Activated naive CD4-positive, alpha-beta T cell treated with anti-CD3 and anti-CD28 coated beads, Interleukin-2, amount 50 U/mL, for 72 hours (primary cell): ENCODE measurements around the gene PSMD3. TPM values are rescaled to one million over a fixed set of nuclear protein-coding genes. Genes with fewer than 3 reads are reported as not detected.

ENCODE experiments used
- ATAC-seq, 2 donors: fragments of 150-1000 bp; cut with Tn5 transposase; 2 replicates each; pipeline ENCODE4 v1.10.0; 2021; ENCODE audit warnings: mild to moderate bottlenecking in 2 of 2, moderate library complexity in 2 of 2
- DNase-seq, 2 donors: peaks; one replicate each; pipeline ENCODE4 v3.0.0; 2021 to 2022; ENCODE audit warnings: low spot score in 2 of 2
- H3K27ac Mint-ChIP-seq, 2 donors: one replicate each; pipeline ENCODE4 v1.8.0; 2022; ENCODE audit warnings: mild to moderate bottlenecking in 2 of 2, mixed read lengths in 2 of 2
- H3K36me3 Mint-ChIP-seq, 2 donors: one replicate each; pipeline ENCODE4 v1.8.0; 2022; ENCODE audit warnings: mixed read lengths in 2 of 2
- H3K9me3 Mint-ChIP-seq, 2 donors: one replicate each; pipeline ENCODE4 v1.8.0; 2022; ENCODE audit warnings: mixed read lengths in 2 of 2
- total RNA-seq, 2 donors: library from RNA; stranded (reverse); gene quantifications; one replicate each; pipeline ENCODE4 v1.2.3, GENCODE V29; 2022

PSMD3 gene
- total RNA-seq, 2 donors from 2014 or later = 89.7 to 136 TPM

DNA sequence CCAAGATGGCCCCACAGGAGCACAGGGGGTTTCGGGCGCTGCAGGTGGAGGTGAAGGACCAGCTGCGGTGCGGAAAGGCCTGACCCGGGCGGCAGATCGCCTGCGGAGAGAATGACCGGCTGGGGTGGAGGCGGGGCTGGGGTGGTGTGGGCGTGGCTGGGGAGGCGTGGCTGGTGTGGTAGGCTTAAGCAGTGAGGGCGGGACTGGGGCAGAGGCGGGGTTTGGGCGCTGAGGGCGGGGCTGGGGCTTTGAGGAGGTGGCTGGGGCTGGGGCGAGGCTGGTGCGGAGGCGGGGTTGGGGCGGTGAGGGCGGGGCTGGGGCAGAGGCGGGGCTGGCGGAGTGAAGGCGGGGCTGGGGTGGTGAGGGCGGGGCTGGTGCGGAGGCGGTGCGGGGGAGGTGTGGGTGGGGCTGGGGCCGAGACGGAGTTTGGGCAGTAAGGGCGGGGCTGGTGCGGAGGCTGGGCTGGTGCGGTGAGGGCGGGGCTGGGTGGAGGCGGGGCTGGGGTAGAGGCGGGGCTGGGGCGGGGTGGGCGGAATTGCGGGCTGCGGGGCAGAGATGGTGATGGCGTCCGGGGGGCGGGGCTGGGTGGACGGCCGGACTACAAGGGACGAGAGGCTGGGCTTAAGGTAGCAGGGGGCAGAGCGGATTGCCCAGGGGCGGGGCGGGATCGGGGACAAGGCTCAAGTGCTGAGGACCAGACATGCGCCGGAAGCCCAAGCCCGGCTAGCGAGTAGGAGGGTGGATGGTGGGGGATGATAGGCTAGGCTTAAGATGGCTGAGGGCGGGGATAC is 27.7 kb upstream of the PSMD3 start:
- Mint-ChIP-seq H3K9me3 (no peaks in the 10 kb centered on the region), H3K27ac (peak overlapping the region; percentile 63 to 84), H3K36me3 (no peaks in the 10 kb centered on the region)
- ATAC-seq = peak; percentile 87
- DNase-seq = peak; percentile 83 to 88

GRCh38 chr17:39953471-39953888 is 27.1 kb upstream of the PSMD3 start:
- DNase-seq (no peak), ATAC-seq (no peak)
- no peaks in the 10 kb centered on the region for H3K36me3 Mint-ChIP-seq
- H3K27ac Mint-ChIP-seq = peak overlapping the region; percentile 63 to 84
- H3K9me3 Mint-ChIP-seq = no peaks in the 10 kb centered on the region

- Mint-ChIP-seq H3K27ac (no peak overlapping the region), H3K36me3 (no peaks in the 10 kb centered on the region), H3K9me3 (no peaks in the 10 kb centered on the region)
- DNase-seq (no peak), ATAC-seq (no peak)
Measured at GRCh38 chr17:39954876-39955275, 25.7 kb upstream of the PSMD3 start.

DNA sequence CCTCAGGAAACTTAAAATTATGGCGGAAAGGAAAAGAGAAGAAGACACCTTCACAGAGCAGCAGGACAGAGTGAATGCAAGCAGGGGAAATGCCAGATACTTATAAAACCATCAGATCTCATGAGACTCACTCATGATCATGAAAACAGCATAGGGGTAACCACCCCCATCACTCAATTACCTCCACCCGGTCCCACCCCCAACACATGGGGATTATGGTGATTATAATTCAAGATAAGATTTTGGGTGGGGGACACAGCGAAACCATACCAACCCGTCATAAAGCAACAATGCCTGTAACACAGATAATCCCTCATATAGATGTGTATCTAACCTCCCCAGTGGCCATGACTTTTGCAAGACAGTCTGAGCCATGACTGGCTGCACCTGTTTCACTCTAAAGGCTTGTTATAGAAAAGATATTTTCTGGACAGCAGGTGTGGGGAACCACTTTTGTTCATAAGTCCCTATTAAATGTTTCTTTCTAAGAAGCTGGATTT is 24.8 kb upstream of the PSMD3 start:
- DNase-seq = no peak
- H3K9me3 Mint-ChIP-seq = no peaks in the 10 kb centered on the region
- ATAC-seq = no peak
- H3K27ac Mint-ChIP-seq = peak overlapping the region in 1 of 2 donors; percentile 3
- no peaks in the 10 kb centered on the region for H3K36me3 Mint-ChIP-seq

DNA sequence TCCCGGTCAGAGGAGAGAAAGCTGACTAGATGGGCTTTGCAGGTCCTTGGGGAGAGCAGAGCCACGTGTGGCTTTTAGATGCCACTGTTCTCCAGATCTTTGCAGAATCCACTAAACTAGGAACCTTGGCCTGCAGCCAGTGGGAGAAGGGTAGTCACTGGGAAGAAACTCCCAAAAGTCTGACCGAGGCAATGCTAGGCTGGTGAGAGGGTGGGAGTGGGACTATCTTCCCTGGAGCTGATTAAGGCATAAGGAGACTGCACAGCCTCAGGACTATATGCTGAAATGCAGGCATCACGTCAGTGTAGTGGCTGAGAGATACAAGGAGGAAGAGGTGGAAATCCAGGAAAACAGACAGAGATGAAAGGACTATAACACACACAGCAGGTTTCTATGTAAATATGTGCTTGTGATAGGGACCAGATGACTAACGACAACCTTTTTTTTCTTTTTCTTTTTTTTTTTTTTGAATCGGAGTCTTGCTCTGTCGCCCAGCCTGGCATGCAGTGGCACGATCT is 20.0 kb upstream of the PSMD3 start:
- H3K27ac Mint-ChIP-seq = no peak overlapping the region
- ATAC-seq = no peak
- no peaks in the 10 kb centered on the region for H3K9me3 Mint-ChIP-seq
- H3K36me3 Mint-ChIP-seq = no peaks in the 10 kb centered on the region
- DNase-seq = no peak

GRCh38 chr17:39962642-39963220 is 17.9 kb upstream of the PSMD3 start, which contains the start of gene GSDMA:
Gene GSDMA, plus strand, starts transcription at chr17:39963004. Its CDS starts 2,684 bp downstream, at chr17:39965688.
- no peaks in the 10 kb centered on the region for H3K36me3 Mint-ChIP-seq
- peak within 1 kb of the TSS in 1 of 2 donors; percentile 52 for H3K27ac Mint-ChIP-seq
- ATAC-seq (no peak), DNase-seq (no peak)
- H3K9me3 Mint-ChIP-seq = no peaks in the 10 kb centered on the region

GRCh38 chr17:39963829-39964228 is 16.8 kb upstream of the PSMD3 start:
- DNase-seq (no peak), ATAC-seq (peak; percentile 48 to 61)
- H3K27ac Mint-ChIP-seq = peak overlapping the region in 1 of 2 donors; percentile 31
- H3K9me3 Mint-ChIP-seq = no peaks in the 10 kb centered on the region
- no peaks in the 10 kb centered on the region for H3K36me3 Mint-ChIP-seq

GRCh38 chr17:39965017-39965699 is 15.4 kb upstream of the PSMD3 start:
- no peaks in the 10 kb centered on the region for H3K9me3 Mint-ChIP-seq
- no peak for DNase-seq
- no peak overlapping the region for H3K27ac Mint-ChIP-seq
- no peak for ATAC-seq
- H3K36me3 Mint-ChIP-seq = no peaks in the 10 kb centered on the region

- no peaks in the 10 kb centered on the region for H3K9me3 Mint-ChIP-seq
- no peaks in the 10 kb centered on the region for H3K36me3 Mint-ChIP-seq
- H3K27ac Mint-ChIP-seq = no peak overlapping the region
- DNase-seq = no peak
- ATAC-seq = no peak
Measured at GRCh38 chr17:39966771-39967170, 13.8 kb upstream of the PSMD3 start.

DNA sequence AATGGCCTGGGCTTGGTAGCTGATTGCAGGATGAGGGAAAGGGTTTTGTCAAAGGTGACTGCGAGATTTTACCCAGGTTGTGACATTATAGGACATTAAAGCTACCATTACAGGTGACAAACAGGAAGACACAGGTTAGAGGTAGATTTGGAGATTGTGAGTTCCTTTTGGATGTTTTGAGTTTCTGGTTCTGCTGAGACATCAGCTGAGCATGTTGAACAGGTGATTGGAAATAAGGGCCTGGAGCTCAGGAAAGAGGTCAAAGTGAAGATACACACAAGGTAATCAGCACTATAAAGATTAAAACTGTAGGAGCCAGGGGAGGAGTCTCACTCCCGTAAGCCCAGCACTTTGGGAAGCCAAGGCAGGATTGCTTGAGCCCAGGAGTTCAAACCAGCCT is 11.8 kb upstream of the PSMD3 start:
- no peak overlapping the region for H3K27ac Mint-ChIP-seq
- no peaks in the 10 kb centered on the region for H3K36me3 Mint-ChIP-seq
- no peaks in the 10 kb centered on the region for H3K9me3 Mint-ChIP-seq

DNA sequence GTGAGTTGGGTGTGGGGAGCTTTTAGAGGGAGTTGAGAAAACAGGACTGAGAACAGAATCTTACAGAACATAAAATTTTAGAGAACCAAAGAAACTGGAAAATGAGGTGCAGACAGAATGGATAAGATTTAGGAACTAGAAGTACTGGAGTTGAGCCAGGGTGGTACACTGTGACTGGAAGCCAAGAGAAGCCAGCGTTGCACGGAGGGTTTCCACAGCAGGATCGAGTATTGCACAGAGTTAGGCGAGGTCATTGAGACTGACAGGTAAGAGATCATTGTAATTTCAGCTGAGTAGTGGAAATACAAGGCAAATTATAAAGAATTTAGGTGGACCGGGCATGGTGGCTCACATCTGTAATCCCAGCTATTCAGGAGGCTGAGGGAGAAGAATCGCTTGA is 11.2 kb upstream of the PSMD3 start:
- Mint-ChIP-seq H3K36me3 (no peaks in the 10 kb centered on the region), H3K27ac (no peak overlapping the region), H3K9me3 (no peaks in the 10 kb centered on the region)
- no peak for ATAC-seq
- DNase-seq = no peak

More for the DNA sequence above, 11.8 kb upstream of the PSMD3 start:
- no peak for DNase-seq
- no peak for ATAC-seq

DNA sequence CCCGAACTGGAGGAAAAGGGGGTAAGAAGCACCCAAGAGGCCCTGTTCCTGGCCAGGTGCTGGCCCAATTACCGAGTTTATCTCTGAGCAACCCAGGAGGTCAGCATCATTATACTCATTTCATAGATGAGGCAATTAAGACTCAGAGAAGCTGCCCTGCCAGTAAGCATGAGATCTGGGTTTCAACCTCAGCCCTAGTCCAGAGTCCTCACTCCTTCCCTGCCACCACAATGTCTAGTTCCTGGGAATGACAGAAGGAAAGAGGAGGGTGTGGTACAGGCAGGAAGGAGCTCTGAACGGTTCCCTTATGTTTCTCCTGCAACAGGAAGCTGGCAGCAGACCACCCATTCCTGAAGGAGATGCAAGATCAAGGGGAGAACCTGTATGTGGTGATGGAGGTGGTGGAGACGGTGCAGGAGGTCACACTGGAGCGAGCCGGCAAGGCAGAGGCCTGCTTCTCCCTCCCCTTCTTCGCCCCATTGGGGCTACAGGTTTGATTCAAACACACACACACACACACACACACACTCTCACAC is 10.4 kb upstream of the PSMD3 start:
- peak overlapping the region in 1 of 2 donors; percentile 57 for H3K27ac Mint-ChIP-seq
- ATAC-seq (no peak), DNase-seq (no peak)
- H3K36me3 Mint-ChIP-seq = no peaks in the 10 kb centered on the region
- no peaks in the 10 kb centered on the region for H3K9me3 Mint-ChIP-seq

- Mint-ChIP-seq H3K27ac (no peak overlapping the region), H3K36me3 (no peaks in the 10 kb centered on the region), H3K9me3 (no peaks in the 10 kb centered on the region)
- ATAC-seq = no peak
- DNase-seq = no peak
Measured at GRCh38 chr17:39971076-39971603, 9.5 kb upstream of the PSMD3 start.

GRCh38 chr17:39972271-39972670 is 8.3 kb upstream of the PSMD3 start:
- Mint-ChIP-seq H3K27ac (peak overlapping the region in 1 of 2 donors; percentile 32), H3K36me3 (no peaks in the 10 kb centered on the region), H3K9me3 (no peaks in the 10 kb centered on the region)
- no peak for DNase-seq
- peak in 1 of 2 donors; percentile 49 for ATAC-seq

GRCh38 chr17:39973496-39973895 is 7.1 kb upstream of the PSMD3 start:
- Mint-ChIP-seq H3K27ac (no peak overlapping the region), H3K36me3 (no peaks in the 10 kb centered on the region)

GRCh38 chr17:39974433-39974832 is 6.2 kb upstream of the PSMD3 start:
- DNase-seq = no peak
- Mint-ChIP-seq H3K27ac (no peak overlapping the region), H3K9me3 (no peaks in the 10 kb centered on the region), H3K36me3 (no peaks in the 10 kb centered on the region)
- no peak for ATAC-seq

More at GRCh38 chr17:39973496-39973895, 7.1 kb upstream of the PSMD3 start:
- H3K9me3 Mint-ChIP-seq = no peaks in the 10 kb centered on the region
- ATAC-seq = no peak
- DNase-seq = no peak
